HG03575 (cell line): Measurements from ENCODE around the gene RELN.
"Not testable (repeated sequence)": the region's sequence is repeated elsewhere in the genome, so short reads cannot be mapped to it uniquely, and the experiment has no call there.

Source experiments
- ATAC-seq: cut with Tn5 transposase; IDR thresholded peaks from one replicate; pipeline ENCODE4 v1.9.1; 2021; ENCODE audit not compliant: unreplicated experiment, insufficient number of reproducible peaks, low FRiP score; ENCODE audit errors: extremely low read depth

RELN gene

GRCh38 chr7:103989200-103989784 lies at the start of gene RELN:
RELN (minus strand) TSS chr7:103989658; CDS start chr7:103989356, 302 bp downstream.
- no peak for ATAC-seq

- no peak for ATAC-seq
Measured at GRCh38 chr7:104038136-104038535, 48.7 kb upstream of the RELN start.

GRCh38 chr7:104036889-104037288 lies 47.4 kb upstream of the RELN start:
- not testable (repeated sequence) for ATAC-seq

GRCh38 chr7:104035351-104035750 lies 45.9 kb upstream of the RELN start:
- no peak for ATAC-seq

GRCh38 chr7:104034679-104035078 lies 45.2 kb upstream of the RELN start:
- ATAC-seq, result no peak

- ATAC-seq, result no peak
Measured at GRCh38 chr7:104033837-104034236, 44.4 kb upstream of the RELN start.

- ATAC-seq, result no peak
Measured at GRCh38 chr7:104032486-104032885, 43.0 kb upstream of the RELN start.

GRCh38 chr7:104029765-104030164 lies 40.3 kb upstream of the RELN start:
- no peak for ATAC-seq

- ATAC-seq, result no peak
Measured at GRCh38 chr7:104024632-104025031, 35.2 kb upstream of the RELN start.

GRCh38 chr7:104023100-104023499 lies 33.6 kb upstream of the RELN start:
- ATAC-seq, result no peak

GRCh38 chr7:104018425-104018824 lies 29.0 kb upstream of the RELN start:
- no peak for ATAC-seq

GRCh38 chr7:104017001-104017400 lies 27.5 kb upstream of the RELN start:
- no peak for ATAC-seq

- no peak for ATAC-seq
Measured at GRCh38 chr7:104012835-104013234, 23.4 kb upstream of the RELN start.

GRCh38 chr7:104011829-104012228 lies 22.4 kb upstream of the RELN start:
- ATAC-seq, result no peak

- no peak for ATAC-seq
Measured at GRCh38 chr7:104010052-104010909, 20.8 kb upstream of the RELN start.

GRCh38 chr7:104008107-104008506 lies 18.6 kb upstream of the RELN start:
- ATAC-seq, result no peak

GRCh38 chr7:104007614-104008013 lies 18.2 kb upstream of the RELN start:
- no peak for ATAC-seq

- ATAC-seq, result no peak
Measured at GRCh38 chr7:104005197-104005596, 15.7 kb upstream of the RELN start.

GRCh38 chr7:103996639-103997038 lies 7.2 kb upstream of the RELN start:
- no peak for ATAC-seq

- ATAC-seq, result no peak
Measured at GRCh38 chr7:103996017-103996551, 6.6 kb upstream of the RELN start.
